Retinal pigment epithelial cell (primary cell): ENCODE results near the gene TOR2A.

Experiments
- DNase-seq: peaks from one replicate; pipeline ENCODE4 v3.0.0-alpha.2; 2010; ENCODE audit warnings: low read depth
- H3K4me3 ChIP-seq: 2 replicates; pipeline ENCODE4 v1.5.1; 2011; ENCODE audit warnings: mild to moderate bottlenecking, low read length, control low read depth, moderate library complexity
- CTCF ChIP-seq: conservative IDR thresholded peaks from 2 replicates; pipeline ENCODE4 v1.5.1; 2011; ENCODE audit warnings: low read depth, low read length, control low read depth, inconsistent platforms

The TOR2A gene

GRCh38 chr9:127686461-127687393, 48.4 kb downstream of the TOR2A start:
- TF ChIP-seq CTCF = no peak
- H3K4me3 ChIP-seq = no peak overlapping the region
- DNase-seq = no peak

- no peak for TF ChIP-seq CTCF
- no peak overlapping the region for H3K4me3 ChIP-seq
Measured at GRCh38 chr9:127684576-127684975, 50.5 kb downstream of the TOR2A start.

GRCh38 chr9:127683723-127684122, 51.4 kb downstream of the TOR2A start:
- TF ChIP-seq CTCF = no peak
- no peak overlapping the region for H3K4me3 ChIP-seq
- DNase-seq = no peak

More at GRCh38 chr9:127684576-127684975, 50.5 kb downstream of the TOR2A start:
- no peak for DNase-seq

- no peak overlapping the region for H3K4me3 ChIP-seq
- no peak for TF ChIP-seq CTCF
- DNase-seq = no peak
Measured at GRCh38 chr9:127682351-127683136, 52.5 kb downstream of the TOR2A start.
